ENCODE data around the gene SHMT2. TPM values are rescaled to one million over a fixed set of nuclear protein-coding genes. Genes with fewer than 3 reads are reported as not detected.

Gene SHMT2
- total RNA-seq, 1 donor from 2014 or later = 63.3 TPM

DNA sequence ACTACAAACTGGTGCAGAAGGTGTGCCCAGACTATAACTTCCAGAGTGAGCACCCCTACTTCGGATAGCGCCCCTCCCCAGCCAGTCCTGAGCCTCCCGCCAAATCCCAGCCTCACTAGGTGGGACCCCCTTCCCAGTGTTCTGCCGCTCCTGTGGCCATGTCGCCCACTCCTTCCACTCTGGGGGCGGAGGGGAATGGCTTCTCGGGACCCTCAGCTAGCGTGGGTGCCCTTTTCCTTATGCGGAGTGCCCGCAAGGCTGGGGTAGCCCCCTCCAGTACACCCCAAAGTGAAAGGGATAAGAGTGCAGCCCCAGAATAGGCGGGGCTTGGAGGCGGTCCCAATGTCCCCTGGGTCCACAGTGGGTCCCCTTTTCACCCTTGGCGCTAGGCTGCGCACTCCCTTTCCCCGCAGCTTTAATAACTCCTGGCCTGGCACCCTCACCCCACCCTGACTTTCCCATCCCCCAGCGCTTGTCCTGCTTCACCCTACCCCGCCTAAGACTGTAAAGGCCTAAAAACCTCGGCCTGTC is 3.8 kb upstream of the SHMT2 start:
- Mint-ChIP-seq H3K9me3 (ENCODE audit: unreplicated experiment) (no peaks in the 10 kb centered on the region), H3K4me3 (ENCODE audit: unreplicated experiment) (no peak overlapping the region), H3K36me3 (ENCODE audit: low read depth, unreplicated experiment) (peaks cover 1% of the 10 kb centered on the region), H3K4me1 (ENCODE audit: unreplicated experiment) (peaks cover 29% of the 10 kb centered on the region), H3K27ac (ENCODE audit: unreplicated experiment) (no peak overlapping the region), H3K27me3 (ENCODE audit: unreplicated experiment) (peaks cover 34% of the 10 kb centered on the region)
- DNase-seq (ENCODE audit: low spot score) = no peak
- TF ChIP-seq, protein P1, sequence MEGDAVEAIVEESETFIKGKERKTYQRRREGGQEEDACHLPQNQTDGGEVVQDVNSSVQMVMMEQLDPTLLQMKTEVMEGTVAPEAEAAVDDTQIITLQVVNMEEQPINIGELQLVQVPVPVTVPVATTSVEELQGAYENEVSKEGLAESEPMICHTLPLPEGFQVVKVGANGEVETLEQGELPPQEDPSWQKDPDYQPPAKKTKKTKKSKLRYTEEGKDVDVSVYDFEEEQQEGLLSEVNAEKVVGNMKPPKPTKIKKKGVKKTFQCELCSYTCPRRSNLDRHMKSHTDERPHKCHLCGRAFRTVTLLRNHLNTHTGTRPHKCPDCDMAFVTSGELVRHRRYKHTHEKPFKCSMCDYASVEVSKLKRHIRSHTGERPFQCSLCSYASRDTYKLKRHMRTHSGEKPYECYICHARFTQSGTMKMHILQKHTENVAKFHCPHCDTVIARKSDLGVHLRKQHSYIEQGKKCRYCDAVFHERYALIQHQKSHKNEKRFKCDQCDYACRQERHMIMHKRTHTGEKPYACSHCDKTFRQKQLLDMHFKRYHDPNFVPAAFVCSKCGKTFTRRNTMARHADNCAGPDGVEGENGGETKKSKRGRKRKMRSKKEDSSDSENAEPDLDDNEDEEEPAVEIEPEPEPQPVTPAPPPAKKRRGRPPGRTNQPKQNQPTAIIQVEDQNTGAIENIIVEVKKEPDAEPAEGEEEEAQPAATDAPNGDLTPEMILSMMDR (IDR thresholded peaks at IDR 0.05; ENCODE audit: unreplicated experiment) = no peak

DNA sequence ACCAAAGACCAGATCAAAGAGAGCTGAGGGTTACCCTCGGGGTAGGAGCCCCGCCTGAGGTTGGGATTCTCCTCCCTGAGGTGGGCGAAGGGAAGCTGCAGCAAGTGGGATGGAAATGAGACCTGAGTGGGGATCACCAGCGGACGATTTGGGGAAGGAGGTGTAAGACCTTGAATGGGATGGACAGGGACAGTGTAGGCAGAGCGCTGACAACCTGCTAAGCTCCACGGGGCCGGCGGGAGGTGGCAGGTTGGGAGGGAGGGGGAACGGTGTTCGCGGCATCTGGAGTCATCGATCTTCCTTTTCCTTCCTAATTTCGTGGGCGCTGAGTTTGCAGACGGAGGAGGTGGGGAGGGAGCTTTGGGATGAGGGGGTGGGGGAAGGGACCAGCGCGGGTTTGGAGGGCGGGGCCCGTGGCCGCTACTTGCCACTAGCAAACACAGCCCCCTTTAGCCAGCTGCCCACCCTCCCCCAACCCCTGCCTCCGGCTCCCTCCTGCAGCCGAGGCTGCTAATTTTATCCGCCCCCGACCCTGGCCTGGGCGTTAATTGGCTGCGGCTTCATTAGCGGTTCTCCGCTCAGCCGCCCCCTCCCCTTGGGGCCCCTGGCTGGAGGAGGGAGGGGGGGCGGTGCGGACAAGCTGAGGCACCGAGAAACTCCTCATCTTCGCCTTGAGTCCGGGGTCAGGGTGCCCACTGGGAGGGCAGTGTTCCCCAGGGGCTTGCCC is 2.8 kb upstream of the SHMT2 start:
- Mint-ChIP-seq H3K9me3 (ENCODE audit: unreplicated experiment) (no peaks in the 10 kb centered on the region), H3K4me3 (ENCODE audit: unreplicated experiment) (peak overlapping the region; percentile 70), H3K4me1 (ENCODE audit: unreplicated experiment) (peaks cover 30% of the 10 kb centered on the region), H3K36me3 (ENCODE audit: low read depth, unreplicated experiment) (no peaks in the 10 kb centered on the region), H3K27me3 (ENCODE audit: unreplicated experiment) (peaks cover 33% of the 10 kb centered on the region), H3K27ac (ENCODE audit: unreplicated experiment) (peak overlapping the region; percentile 42)
- no peak for DNase-seq (ENCODE audit: low spot score)
- TF ChIP-seq, protein P1 (IDR thresholded peaks at IDR 0.05; ENCODE audit: unreplicated experiment) = no peak

DNA sequence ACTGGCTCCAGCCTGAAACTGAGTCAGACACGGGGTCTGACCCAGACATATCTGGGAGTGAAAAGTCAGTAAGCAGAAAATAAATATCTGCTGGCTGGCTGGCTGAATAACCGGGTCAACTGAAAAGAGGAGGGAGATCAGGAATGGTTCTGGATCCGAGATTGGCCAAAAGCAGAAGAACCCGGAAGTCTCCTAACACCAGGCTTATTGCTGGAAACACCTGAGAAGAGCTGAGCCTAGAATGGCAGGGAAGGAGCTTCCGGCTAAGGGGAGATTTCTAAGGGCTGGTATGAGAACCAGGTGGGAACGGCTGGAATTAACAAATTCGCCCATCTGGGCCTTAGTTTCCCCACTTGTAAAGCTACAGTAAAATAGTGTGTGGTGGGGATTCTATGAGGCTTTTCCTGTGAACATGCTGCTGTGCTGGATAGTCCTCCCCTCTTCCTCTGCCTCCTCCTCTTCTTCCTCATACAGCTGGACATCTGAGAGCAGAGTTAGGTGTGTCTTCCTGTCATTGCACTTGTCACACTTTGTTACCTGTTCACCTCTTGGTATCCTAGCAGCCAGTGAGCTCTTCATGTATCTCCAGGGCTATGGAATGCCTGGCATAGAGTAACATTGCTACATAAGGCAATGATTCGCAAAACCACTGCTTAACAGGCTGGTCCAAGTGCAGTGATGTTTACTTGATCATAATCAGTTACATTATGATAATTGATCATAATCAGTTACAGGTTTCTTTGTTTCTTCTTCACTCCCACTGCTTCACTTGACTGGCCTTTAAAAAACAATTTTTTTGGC is 2.0 kb upstream of the SHMT2 start:
- peak overlapping the region; percentile 70 for H3K4me3 Mint-ChIP-seq (ENCODE audit: unreplicated experiment)
- peaks cover 30% of the 10 kb centered on the region for H3K4me1 Mint-ChIP-seq (ENCODE audit: unreplicated experiment)
- peak overlapping the region; percentile 42 for H3K27ac Mint-ChIP-seq (ENCODE audit: unreplicated experiment)
- peaks cover 32% of the 10 kb centered on the region for H3K27me3 Mint-ChIP-seq (ENCODE audit: unreplicated experiment)
- H3K9me3 Mint-ChIP-seq (ENCODE audit: unreplicated experiment) = no peaks in the 10 kb centered on the region
- H3K36me3 Mint-ChIP-seq (ENCODE audit: low read depth, unreplicated experiment) = no peaks in the 10 kb centered on the region
- no peak for DNase-seq (ENCODE audit: low spot score)
- TF ChIP-seq, protein P1 (IDR thresholded peaks at IDR 0.05; ENCODE audit: unreplicated experiment) = no peak

DNA sequence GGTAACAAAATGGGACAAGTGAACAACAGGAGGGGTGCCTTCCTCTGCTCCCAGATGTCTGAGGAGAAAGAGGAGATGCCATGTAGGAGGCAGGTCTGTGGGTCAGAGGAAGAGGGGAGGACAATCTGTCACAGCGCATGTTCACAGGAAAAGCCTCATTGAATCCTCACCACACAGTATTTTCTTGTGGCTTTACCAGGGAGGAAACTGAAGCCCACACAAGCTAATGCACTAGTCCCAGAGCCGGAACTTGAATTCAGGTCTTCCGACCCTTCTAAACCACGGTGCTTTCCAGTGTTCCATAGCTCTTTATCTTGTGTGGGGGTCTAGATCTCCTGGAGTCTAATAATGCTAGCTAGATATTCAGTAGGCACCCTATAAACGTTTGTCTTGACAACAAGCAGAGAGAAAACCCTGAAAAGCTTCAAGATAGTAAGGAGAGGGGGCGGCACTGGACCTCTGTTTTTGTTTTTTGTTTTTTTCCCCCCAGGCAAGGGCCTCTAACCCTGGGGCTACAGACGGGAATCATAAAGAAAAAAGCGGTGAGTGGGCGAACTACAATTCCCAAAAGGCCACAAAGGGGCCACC is 371 bp upstream of the SHMT2 start:
- Mint-ChIP-seq H3K4me3 (ENCODE audit: unreplicated experiment) (peak overlapping the region; percentile 96), H3K27me3 (ENCODE audit: unreplicated experiment) (peaks cover 23% of the 10 kb centered on the region), H3K36me3 (ENCODE audit: low read depth, unreplicated experiment) (peaks cover 11% of the 10 kb centered on the region), H3K27ac (ENCODE audit: unreplicated experiment) (peak overlapping the region; percentile 3), H3K9me3 (ENCODE audit: unreplicated experiment) (no peaks in the 10 kb centered on the region), H3K4me1 (ENCODE audit: unreplicated experiment) (peaks cover 30% of the 10 kb centered on the region)
- TF ChIP-seq, protein P1 (IDR thresholded peaks at IDR 0.05; ENCODE audit: unreplicated experiment) = no peak
- no peak for DNase-seq (ENCODE audit: low spot score)
